K562 (cell line): ENCODE measurements around the gene ZNF667. TPM values are rescaled to one million over a fixed set of nuclear protein-coding genes. Genes with fewer than 3 reads are reported as not detected.

Source experiments
- ATAC-seq: fragments of 200-7000 bp; cut with Tn5 transposase; 3 replicates; pipeline ENCODE4 v1.9.1; 2020; ENCODE audit warnings: moderate library complexity
- BruUV-seq: library from RNA; stranded (reverse); fragments of 400-500 nt; replicated peaks from 2 replicates; lab custom pipeline; 2021; lab: Mats Ljungman, UMichigan
- CTCF ChIA-PET: fragments of 300-600 bp; formaldehyde crosslinking; extraction: SDS; loops from one replicate; lab custom pipeline; 2021; ENCODE audit warnings: low intra/inter-chr PET ratio; lab: Yijun Ruan, JAX
- POLR2A ChIA-PET: fragments of 300-600, 350-650 bp; sonication (Branson Sonifier 250); formaldehyde crosslinking; extraction: SDS; loops from one replicate; lab custom pipeline; 2021; ENCODE audit warnings: antibody characterized with exemption, inconsistent platforms; lab: Yijun Ruan, JAX
- DNase-seq, 4 experiments: peaks; one replicate each; pipeline versions ENCODE4 v3.0.0 to v3.0.0-alpha.2; 2011 to 2018; ENCODE audit warnings: low spot score in 3 of 4, mixed read lengths in 3 of 4; ENCODE audit errors: extremely low read depth in 1 of 4
- FAIRE-seq: peaks from 2 replicates; lab custom pipeline; 2011; peaks lifted over from hg19 to GRCh38; lab: Jason Lieb, UNC
- H2AFZ ChIP-seq: 2 replicates; pipeline ENCODE4 v1.6.0; 2011; ENCODE audit warnings: low read depth, low read length, control low read depth, inconsistent platforms
- H3K27ac ChIP-seq: fragments of 200-600 bp; 3 replicates; pipeline ENCODE4 v1.8.0; 2011; ENCODE audit warnings: low read depth, mild to moderate bottlenecking, control low read depth, inconsistent platforms, low read length, moderate library complexity, mixed read lengths; ENCODE audit errors: extremely low read depth
- H3K27me3 ChIP-seq, 2 experiments: fragments of 300-600 bp in 1 of 2; 2 replicates in 1 of 2; 3 replicates in 1 of 2; pipeline versions ENCODE4 v1.6.0 to v1.8.0; 2011; ENCODE audit warnings: inconsistent platforms in 2 of 2, low read length in 2 of 2, mild to moderate bottlenecking in 1 of 2, mixed read lengths in 1 of 2, moderate library complexity in 1 of 2; ENCODE audit not compliant: control insufficient read depth in 2 of 2, insufficient read depth in 2 of 2
- H3K36me3 ChIP-seq: fragments of 300-600 bp; 3 replicates; pipeline ENCODE4 v1.8.0; 2011; ENCODE audit warnings: mild to moderate bottlenecking, low read length, inconsistent platforms; ENCODE audit not compliant: control insufficient read depth, insufficient read depth
- H3K4me1 ChIP-seq, 2 experiments: fragments of 200-600 bp in 1 of 2; replicated peaks in 1 of 2; 2 replicates in 1 of 2; 3 replicates in 1 of 2; pipeline versions ENCODE4 v1.5.1 to v1.8.0; 2011; ENCODE audit warnings: inconsistent platforms in 2 of 2, low read length in 2 of 2, mild to moderate bottlenecking in 1 of 2, mixed read lengths in 1 of 2, moderate library complexity in 1 of 2; ENCODE audit not compliant: control insufficient read depth in 2 of 2, insufficient read depth in 2 of 2
- H3K4me2 ChIP-seq: 2 replicates; pipeline ENCODE4 v1.6.1; 2011; ENCODE audit warnings: low read length, control low read depth, inconsistent platforms, mixed read lengths; ENCODE audit not compliant: insufficient read depth
- H3K4me3 ChIP-seq: fragments of 200-600 bp; sonication (generic), shearing (Covaris generic); 2 replicates; pipeline ENCODE4 v1.5.1; 2016; ENCODE audit warnings: control low read depth, inconsistent platforms
- H3K79me2 ChIP-seq: fragments of 200-600 bp; 3 replicates; pipeline ENCODE4 v1.8.0; 2011; ENCODE audit warnings: low read length, inconsistent platforms; ENCODE audit not compliant: control insufficient read depth, insufficient read depth
- H3K9ac ChIP-seq, 2 experiments: 2 replicates each; pipeline versions ENCODE4 v1.6.0 to v1.6.1; 2011; ENCODE audit warnings: low read depth in 2 of 2, low read length in 2 of 2, control low read depth in 1 of 2, inconsistent platforms in 1 of 2, mild to moderate bottlenecking in 1 of 2, mixed read lengths in 1 of 2; ENCODE audit not compliant: insufficient read depth in 1 of 2
- H3K9me1 ChIP-seq: one replicate; pipeline ENCODE4 v1.6.0; 2011; ENCODE audit warnings: inconsistent platforms, mild to moderate bottlenecking, low read length, moderate library complexity; ENCODE audit not compliant: control insufficient read depth, insufficient read depth
- H3K9me3 ChIP-seq: replicated peaks from 2 replicates; pipeline ENCODE4 v1.5.1; 2011; ENCODE audit warnings: low read depth, low read length, inconsistent platforms; ENCODE audit not compliant: control insufficient read depth, insufficient read depth
- H4K20me1 ChIP-seq: replicated peaks from 2 replicates; pipeline ENCODE4 v1.6.1; 2011; ENCODE audit warnings: low read length, inconsistent platforms, mixed read lengths; ENCODE audit not compliant: control insufficient read depth, insufficient read depth
- GTF2F1 ChIP-seq: IDR thresholded peaks from 2 replicates; pipeline ENCODE4 v1.6.1; 2011; ENCODE audit warnings: low read depth, low read length, improper control_type of control experiment
- HMG20A ChIP-seq: fragments of 450-650 bp; formaldehyde crosslinking; conservative IDR thresholded peaks from 2 replicates; pipeline ENCODE4 v1.4.0; 2020; ENCODE audit warnings: mild to moderate bottlenecking, mixed read lengths
- ZNF75A ChIP-seq: fragments of 450-650 bp; formaldehyde crosslinking; IDR thresholded peaks from 2 replicates; pipeline ENCODE4 v1.4.0; 2020; ENCODE audit warnings: mild to moderate bottlenecking
- WGBS: fragments of 100-300 bp; shearing (Covaris generic); methylation state at CpG from one replicate; pipeline ENCODE4 v1.1.6; 2016; ENCODE audit warnings: low coverage, mixed read lengths; ENCODE audit not compliant: insufficient coverage; ENCODE audit errors: missing lambda C conversion rate; 5-methylcytosine and 5-hydroxymethylcytosine counted together
- in situ Hi-C: fragments of 300-500 bp; cut with MboI; formaldehyde crosslinking; loops from 4 replicates; pipeline ENCODE4 v1.15.0; 2018; ENCODE audit warnings: inconsistent platforms, mixed read lengths
- intact Hi-C: fragments of 100-400 bp; cut with micrococcal nuclease; formaldehyde crosslinking; loops from 2 replicates; pipeline ENCODE4 v1.14.2; 2022
- polyA plus RNA-seq, 8 experiments: library from polyadenylated mRNA; depleted of rRNA in 4 of 8; stranded (reverse) in 5 of 8; unstranded in 3 of 8; fragments of >200 nt; fragmentation: Nextera tagmentation in 2 of 8; fragmentation: Illumina TruSeq in 1 of 8; extraction: Ambion mirVana in 2 of 8; extraction: Trizol in 1 of 8; gene quantifications; 2 replicates each; pipeline versions ENCODE4 v1.2.1 to v1.2.3, GENCODE V29; 2011 to 2014; ENCODE audit warnings: inconsistent platforms in 1 of 8, missing spikeins in 1 of 8
- total RNA-seq, 7 experiments: library from RNA; depleted of rRNA in 6 of 7; stranded (reverse); fragments of >200 nt in 6 of 7; fragmentation: Illumina TruSeq in 2 of 7; extraction: Trizol in 2 of 7; gene quantifications; 2 replicates each; pipeline versions ENCODE4 v1.2.1 to v1.2.3, GENCODE V29; 2011 to 2021; ENCODE audit warnings: low replicate concordance in 1 of 7
- TF ChIP-seq, protein P1 (sequence below): fragments of 450-650 bp; formaldehyde crosslinking; IDR thresholded peaks from 2 replicates; pipeline ENCODE4 v1.4.0; 2022; ENCODE audit warnings: missing genetic modification characterization
- TF ChIP-seq, protein P2 (sequence below): sonication (generic); formaldehyde crosslinking; IDR thresholded peaks from 2 replicates; pipeline ENCODE4 v1.9.0; 2022; ENCODE audit warnings: mild to moderate bottlenecking, missing genetic modification reagents

Gene ZNF667
- total and polyA plus RNA-seq, 9 of the 15 experiments (the other 6 are each of a cell fraction or from before 2014, with no cell fraction given) = not detected

DNA sequence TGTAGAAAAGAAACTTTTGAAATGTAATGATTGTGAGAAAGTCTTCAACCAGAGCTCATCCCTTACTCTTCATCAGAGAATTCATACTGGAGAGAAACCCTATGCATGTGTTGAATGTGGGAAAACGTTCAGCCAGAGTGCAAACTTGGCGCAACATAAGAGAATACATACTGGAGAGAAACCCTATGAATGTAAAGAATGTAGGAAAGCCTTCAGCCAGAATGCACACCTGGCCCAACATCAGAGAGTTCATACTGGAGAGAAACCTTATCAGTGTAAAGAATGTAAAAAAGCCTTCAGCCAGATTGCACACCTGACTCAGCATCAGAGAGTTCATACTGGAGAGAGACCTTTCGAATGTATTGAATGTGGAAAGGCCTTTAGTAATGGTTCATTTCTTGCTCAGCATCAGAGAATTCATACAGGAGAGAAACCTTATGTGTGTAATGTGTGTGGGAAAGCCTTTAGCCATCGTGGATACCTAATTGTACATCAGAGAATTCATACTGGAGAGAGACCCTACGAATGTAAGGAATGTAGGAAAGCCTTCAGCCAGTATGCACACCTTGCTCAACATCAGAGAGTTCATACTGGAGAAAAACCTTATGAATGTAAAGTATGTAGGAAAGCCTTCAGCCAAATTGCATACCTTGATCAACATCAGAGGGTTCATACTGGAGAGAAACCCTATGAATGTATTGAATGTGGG is 53.7 kb downstream of the ZNF667 start:
- TF ChIP-seq ZNF75A (CRISPR knock-in tag) = 0 out of 2 replicates have a peak, but pooled peaks have one; percentile 62
- no peak for TF ChIP-seq GTF2F1
- TF ChIP-seq HMG20A (CRISPR knock-in tag) = no peak
- Histone ChIP-seq H3K9ac (no peak overlapping the region), H3K4me2 (no peak overlapping the region), H3K36me3 (peaks cover 4% of the 10 kb centered on the region; the same call in 1 of the 3 replicates), H2AFZ (no peak overlapping the region), H3K4me3 (no peak overlapping the region), H3K27ac (no peak overlapping the region), H4K20me1 (no peaks in the 10 kb centered on the region), H3K9me1 (no peaks in the 10 kb centered on the region), H3K4me1 (no peaks in the 10 kb centered on the region), H3K79me2 (no peaks in the 10 kb centered on the region), H3K27me3 (no peaks in the 10 kb centered on the region), H3K9me3 (peaks cover 15% of the 10 kb centered on the region)
- no peak for FAIRE-seq
- intact Hi-C loops = no loop called here
- ChIA-PET POLR2A (no interaction called here), CTCF (no interaction called here)
- no TSS peak for BruUV-seq
- 48% methylated on average over 5 of the region's 5 CpGs for WGBS
- no peak for DNase-seq
- in situ Hi-C loops = no loop called here
- no peak for ATAC-seq

DNA sequence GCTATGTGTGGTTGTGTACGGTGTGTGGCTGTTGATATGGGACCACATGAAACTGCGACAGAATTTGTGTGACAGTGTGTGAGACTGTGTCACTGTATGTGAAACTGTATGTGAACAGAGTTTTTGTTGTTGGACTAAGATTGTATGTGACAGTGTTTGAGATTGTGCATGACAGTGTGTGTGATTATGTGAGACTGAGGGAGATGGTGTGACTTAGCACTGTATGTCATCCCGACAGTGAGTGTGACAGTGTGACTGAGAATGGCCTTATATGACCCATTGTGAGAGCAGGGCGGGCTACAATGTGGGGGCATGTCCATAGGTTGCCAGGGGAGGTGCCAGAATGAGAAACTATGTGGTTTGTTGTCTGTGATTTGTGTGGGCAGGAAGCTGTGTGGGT is 72.1 kb downstream of the ZNF667 start:
- no TSS peak for BruUV-seq
- Histone ChIP-seq H3K9me3 (peaks cover 9% of the 10 kb centered on the region), H3K9ac (peak overlapping the region in 1 of 2 experiments; percentile 88; a peak in 2 of 4 replicates), H3K27me3 (no peaks in the 10 kb centered on the region), H2AFZ (peak overlapping the region; percentile 97), H3K4me1 (peaks cover 9 to 10% of the 10 kb centered on the region in 2 experiments; a peak in 4 of 5 replicates), H3K4me2 (peak overlapping the region; percentile 100), H4K20me1 (no peaks in the 10 kb centered on the region), H3K27ac (peak overlapping the region; percentile 89; the same call in 1 of the 3 replicates), H3K79me2 (peaks cover 11% of the 10 kb centered on the region), H3K9me1 (no peaks in the 10 kb centered on the region), H3K4me3 (peak overlapping the region; percentile 66), H3K36me3 (peaks cover 23% of the 10 kb centered on the region; the same call in 1 of the 3 replicates)
- DNase-seq (no peak), FAIRE-seq (no peak), ATAC-seq (no peak)
- 48% methylated on average over 4 of the region's 4 CpGs for WGBS
- TF ChIP-seq, protein P1, sequence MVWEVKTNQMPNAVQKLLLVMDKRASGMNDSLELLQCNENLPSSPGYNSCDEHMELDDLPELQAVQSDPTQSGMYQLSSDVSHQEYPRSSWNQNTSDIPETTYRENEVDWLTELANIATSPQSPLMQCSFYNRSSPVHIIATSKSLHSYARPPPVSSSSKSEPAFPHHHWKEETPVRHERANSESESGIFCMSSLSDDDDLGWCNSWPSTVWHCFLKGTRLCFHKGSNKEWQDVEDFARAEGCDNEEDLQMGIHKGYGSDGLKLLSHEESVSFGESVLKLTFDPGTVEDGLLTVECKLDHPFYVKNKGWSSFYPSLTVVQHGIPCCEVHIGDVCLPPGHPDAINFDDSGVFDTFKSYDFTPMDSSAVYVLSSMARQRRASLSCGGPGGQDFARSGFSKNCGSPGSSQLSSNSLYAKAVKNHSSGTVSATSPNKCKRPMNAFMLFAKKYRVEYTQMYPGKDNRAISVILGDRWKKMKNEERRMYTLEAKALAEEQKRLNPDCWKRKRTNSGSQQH (CRISPR knock-in tag) = no peak
- TF ChIP-seq, protein P2, sequence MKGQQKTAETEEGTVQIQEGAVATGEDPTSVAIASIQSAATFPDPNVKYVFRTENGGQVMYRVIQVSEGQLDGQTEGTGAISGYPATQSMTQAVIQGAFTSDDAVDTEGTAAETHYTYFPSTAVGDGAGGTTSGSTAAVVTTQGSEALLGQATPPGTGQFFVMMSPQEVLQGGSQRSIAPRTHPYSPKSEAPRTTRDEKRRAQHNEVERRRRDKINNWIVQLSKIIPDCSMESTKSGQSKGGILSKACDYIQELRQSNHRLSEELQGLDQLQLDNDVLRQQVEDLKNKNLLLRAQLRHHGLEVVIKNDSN (CRISPR knock-in tag) = peak; percentile 8; the same call in 1 of the 2 replicates
- in situ Hi-C loops (no loop called here), intact Hi-C loops (no loop called here)
- ChIA-PET POLR2A (no interaction called here), CTCF (no interaction called here)
